Renal pelvis (tissue), 12 donors: ENCODE measurements around the gene FZD1. TPM values are rescaled to one million over a fixed set of nuclear protein-coding genes. Genes with fewer than 3 reads are reported as not detected.

Source experiments
- DNase-seq: peaks from one replicate; pipeline ENCODE4 v3.0.0-alpha.2; 2013
- long read RNA-seq, 16 experiments: transcript quantifications; one replicate each; lab custom pipeline, GENCODE V29; 2026
- polyA plus RNA-seq, 3 donors: library from polyadenylated mRNA; unstranded; fragments of 120-200 nt; gene quantifications; one replicate each; pipeline ENCODE4 v1.2.1, GENCODE V29; 2013; ENCODE audit not compliant: insufficient read length in 3 of 3

The FZD1 gene
- 10 to 100 TPM; 52.6 to 66.3 (median 57.5) TPM for polyA plus RNA-seq
- long read RNA-seq, donor 1, full-length matches to known transcripts, result 80 of 80 reads
- long read RNA-seq, donor 1, partial matches to known transcripts, result 0 of 80 reads
- long read RNA-seq, donor 1, other reads (novel, unspliced or antisense), result 0 of 80 reads
- long read RNA-seq, donor 2, full-length matches to known transcripts, result 79 of 79 reads
- long read RNA-seq, donor 2, partial matches to known transcripts, result 0 of 79 reads
- long read RNA-seq, donor 2, other reads (novel, unspliced or antisense), result 0 of 79 reads
- long read RNA-seq, donor 3, full-length matches to known transcripts, result 87 of 87 reads
- long read RNA-seq, donor 3, partial matches to known transcripts, result 0 of 87 reads
- long read RNA-seq, donor 3, other reads (novel, unspliced or antisense), result 0 of 87 reads
- long read RNA-seq, donor 4, full-length matches to known transcripts, result 85 of 85 reads
- long read RNA-seq, donor 4, partial matches to known transcripts, result 0 of 85 reads
- long read RNA-seq, donor 4, other reads (novel, unspliced or antisense), result 0 of 85 reads
- long read RNA-seq, donor 5, full-length matches to known transcripts, result 46 of 46 reads
- long read RNA-seq, donor 5, partial matches to known transcripts, result 0 of 46 reads
- long read RNA-seq, donor 5, other reads (novel, unspliced or antisense), result 0 of 46 reads
- long read RNA-seq, donor 6, full-length matches to known transcripts, result 73 of 73 reads
- long read RNA-seq, donor 6, partial matches to known transcripts, result 0 of 73 reads
- long read RNA-seq, donor 6, other reads (novel, unspliced or antisense), result 0 of 73 reads
- long read RNA-seq, donor 7, full-length matches to known transcripts, result 129 of 129 reads
- long read RNA-seq, donor 7, partial matches to known transcripts, result 0 of 129 reads
- long read RNA-seq, donor 7, other reads (novel, unspliced or antisense), result 0 of 129 reads
- long read RNA-seq, donor 8, full-length matches to known transcripts, result 118 of 118 reads
- long read RNA-seq, donor 8, partial matches to known transcripts, result 0 of 118 reads
- long read RNA-seq, donor 8, other reads (novel, unspliced or antisense), result 0 of 118 reads
- long read RNA-seq, donor 9, full-length matches to known transcripts, result 103 of 103 reads
- long read RNA-seq, donor 9, partial matches to known transcripts, result 0 of 103 reads
- long read RNA-seq, donor 9, other reads (novel, unspliced or antisense), result 0 of 103 reads
- long read RNA-seq, donor 10, full-length matches to known transcripts, result 73 of 73 reads
- long read RNA-seq, donor 10, partial matches to known transcripts, result 0 of 73 reads
- long read RNA-seq, donor 10, other reads (novel, unspliced or antisense), result 0 of 73 reads
- long read RNA-seq, donor 11, full-length matches to known transcripts, result 66 of 66 reads
- long read RNA-seq, donor 11, partial matches to known transcripts, result 0 of 66 reads
- long read RNA-seq, donor 11, other reads (novel, unspliced or antisense), result 0 of 66 reads
- long read RNA-seq, donor 12, full-length matches to known transcripts, result 95 of 95 reads
- long read RNA-seq, donor 12, partial matches to known transcripts, result 0 of 95 reads
- long read RNA-seq, donor 12, other reads (novel, unspliced or antisense), result 0 of 95 reads
- long read RNA-seq, donor 13, full-length matches to known transcripts, result 48 of 48 reads
- long read RNA-seq, donor 13, partial matches to known transcripts, result 0 of 48 reads
- long read RNA-seq, donor 13, other reads (novel, unspliced or antisense), result 0 of 48 reads
- long read RNA-seq, donor 14, full-length matches to known transcripts, result 158 of 158 reads
- long read RNA-seq, donor 14, partial matches to known transcripts, result 0 of 158 reads
- long read RNA-seq, donor 14, other reads (novel, unspliced or antisense), result 0 of 158 reads
- long read RNA-seq, donor 15, full-length matches to known transcripts, result 76 of 76 reads
- long read RNA-seq, donor 15, partial matches to known transcripts, result 0 of 76 reads
- long read RNA-seq, donor 15, other reads (novel, unspliced or antisense), result 0 of 76 reads
- long read RNA-seq, donor 16, full-length matches to known transcripts, result 96 of 96 reads
- long read RNA-seq, donor 16, partial matches to known transcripts, result 0 of 96 reads
- long read RNA-seq, donor 16, other reads (novel, unspliced or antisense), result 0 of 96 reads

GRCh38 chr7:91264046-91264923 is at the start of gene FZD1:
FZD1 (plus strand) TSS chr7:91264433; CDS start chr7:91264881, 448 bp downstream.
- peak; percentile 99 for DNase-seq

DNA sequence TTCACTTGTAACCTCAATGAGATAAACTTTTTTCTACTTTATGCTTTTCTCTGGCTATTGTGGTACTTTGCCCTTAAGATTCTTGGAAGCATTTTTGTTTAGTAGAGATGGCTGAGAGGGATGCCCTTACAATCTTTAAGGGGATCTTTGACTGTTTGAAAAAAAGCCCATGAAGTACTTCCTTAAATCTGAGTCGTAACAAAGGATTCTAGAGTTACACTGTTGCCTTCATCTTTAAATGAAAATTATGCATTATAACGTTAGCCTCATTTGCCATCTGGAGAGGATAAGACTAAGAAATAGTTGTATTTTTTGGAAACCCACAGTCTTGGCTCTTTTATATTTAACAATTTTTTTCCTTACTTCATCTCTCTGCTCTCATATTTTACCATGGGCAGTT is 37.8 kb upstream of the FZD1 start:
- DNase-seq, result no peak

DNA sequence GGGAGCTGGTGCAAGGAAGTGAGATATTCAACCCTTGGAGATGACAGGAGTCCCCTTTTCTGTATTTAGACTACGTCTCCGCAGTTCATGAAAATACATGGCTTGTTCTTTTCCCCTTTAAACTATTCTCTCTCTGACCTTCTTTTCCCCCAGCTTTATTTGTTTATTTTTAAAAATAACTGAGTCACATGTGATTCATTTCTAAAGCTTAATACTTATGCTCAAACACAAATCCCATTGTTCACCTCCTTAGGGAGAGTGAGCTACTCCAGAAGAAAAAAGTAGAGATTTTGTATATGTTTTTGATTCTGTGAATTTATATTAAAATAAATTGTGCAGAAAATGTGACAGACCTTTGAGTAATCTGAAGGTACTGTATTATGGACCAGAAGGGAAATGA is 35.9 kb upstream of the FZD1 start:
- DNase-seq, result no peak

GRCh38 chr7:91228927-91229558 is 35.2 kb upstream of the FZD1 start:
- no peak for DNase-seq

DNA sequence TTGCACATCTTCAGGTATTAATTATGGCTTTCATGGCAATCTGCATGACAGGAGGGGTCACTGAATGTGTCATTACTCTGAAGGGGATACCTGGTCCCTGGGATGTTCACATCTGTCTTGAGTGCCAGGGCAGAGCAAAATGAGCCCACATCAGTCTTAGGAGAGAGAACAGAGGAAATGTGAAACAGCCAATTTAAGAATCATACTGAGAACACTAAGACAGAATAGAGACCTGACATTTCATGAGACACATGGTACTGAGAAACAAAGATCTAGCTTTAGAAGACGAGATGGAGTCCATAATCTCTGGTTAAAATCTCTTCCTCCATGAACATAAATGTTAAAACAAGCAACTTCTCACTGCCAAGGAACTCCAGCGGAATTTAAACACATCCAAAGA is 34.1 kb upstream of the FZD1 start:
- DNase-seq, result no peak

DNA sequence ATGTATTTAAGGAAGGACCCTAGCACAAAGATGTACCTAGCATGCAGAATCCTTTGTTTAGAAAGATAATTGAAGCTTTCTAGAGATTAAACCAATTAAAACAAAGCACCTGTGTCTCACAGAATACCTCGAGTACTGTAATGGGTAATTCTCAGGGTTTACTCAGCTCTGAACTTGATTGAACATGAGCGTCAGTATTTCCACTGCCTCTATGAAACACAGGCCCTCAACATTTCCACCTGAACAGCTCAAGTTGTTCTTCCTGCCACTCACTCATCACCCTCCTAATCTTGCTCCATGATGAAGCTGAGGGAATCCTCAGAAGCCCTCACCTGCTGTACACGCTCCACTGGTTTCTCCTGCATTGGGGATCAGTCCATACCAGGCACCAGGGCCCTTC is 33.7 kb upstream of the FZD1 start:
- no peak for DNase-seq

DNA sequence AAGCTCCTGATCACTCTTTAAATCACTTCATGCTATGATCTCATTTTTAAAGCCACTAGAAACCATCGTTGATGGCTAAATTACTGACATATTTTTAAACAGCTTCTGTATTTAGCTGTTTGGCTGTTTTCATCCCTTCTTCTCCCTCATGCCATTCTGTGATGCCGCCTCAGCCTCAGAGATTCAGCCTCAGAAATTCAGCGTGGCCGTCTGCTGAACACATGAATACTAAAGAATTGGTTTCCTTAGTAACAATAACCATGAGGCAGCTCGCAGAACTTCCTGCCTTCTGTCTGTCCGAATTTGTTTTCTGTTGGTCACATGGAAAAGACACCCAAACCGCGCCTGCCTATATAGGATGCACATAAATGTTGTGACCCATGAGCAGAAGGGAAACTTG is 31.0 kb upstream of the FZD1 start:
- DNase-seq, result no peak

DNA sequence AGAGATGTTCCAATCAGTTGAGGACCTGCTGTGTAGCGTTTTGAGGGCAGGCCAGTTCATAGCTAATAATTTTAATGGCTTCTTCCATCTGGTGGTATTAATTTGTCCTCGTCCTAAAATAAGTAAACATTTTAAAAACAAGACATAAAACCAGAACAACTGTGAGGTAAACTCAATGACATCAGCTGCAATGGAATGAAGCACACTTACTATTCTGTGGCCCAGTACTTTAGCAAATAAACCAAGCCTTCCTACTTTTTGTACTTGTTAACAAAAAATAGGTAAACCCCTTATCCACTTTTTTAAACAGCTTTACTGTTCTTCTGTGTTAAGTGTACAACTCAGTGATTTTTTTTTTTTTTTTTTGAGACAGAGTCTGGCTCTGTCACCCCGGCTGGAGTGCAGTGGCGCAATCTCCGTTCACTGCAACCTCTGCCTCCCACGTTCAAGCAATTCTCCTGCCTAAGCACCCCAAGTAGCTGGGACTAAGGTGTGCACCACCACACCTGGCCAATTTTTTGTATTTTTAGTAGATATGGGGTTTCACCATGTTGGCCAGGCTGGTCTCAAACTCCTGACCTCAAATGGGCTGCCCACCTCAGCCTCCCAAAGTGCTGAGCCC is 28.9 kb upstream of the FZD1 start:
- no peak for DNase-seq

DNA sequence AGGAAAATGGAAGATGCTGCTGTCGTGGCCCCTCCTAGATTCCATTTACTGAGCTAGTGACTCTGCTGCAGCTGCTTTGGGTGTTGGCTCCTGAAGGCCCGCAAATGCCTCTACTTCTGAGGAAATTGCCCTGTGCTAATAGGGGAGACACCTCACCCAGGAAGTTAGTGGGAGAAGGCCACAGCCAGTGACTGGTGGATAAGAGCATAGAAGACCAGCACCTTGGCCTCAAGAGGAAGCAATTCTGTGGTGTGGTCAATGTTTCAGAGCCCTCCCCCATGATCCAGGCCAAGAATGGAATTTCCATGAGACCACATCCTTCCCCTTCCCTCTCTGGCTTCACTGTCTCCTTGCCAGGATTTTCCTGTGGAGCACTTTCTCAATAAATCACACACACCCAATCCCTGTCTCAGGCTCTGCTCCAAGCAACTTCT is 25.0 kb upstream of the FZD1 start:
- DNase-seq, result no peak

DNA sequence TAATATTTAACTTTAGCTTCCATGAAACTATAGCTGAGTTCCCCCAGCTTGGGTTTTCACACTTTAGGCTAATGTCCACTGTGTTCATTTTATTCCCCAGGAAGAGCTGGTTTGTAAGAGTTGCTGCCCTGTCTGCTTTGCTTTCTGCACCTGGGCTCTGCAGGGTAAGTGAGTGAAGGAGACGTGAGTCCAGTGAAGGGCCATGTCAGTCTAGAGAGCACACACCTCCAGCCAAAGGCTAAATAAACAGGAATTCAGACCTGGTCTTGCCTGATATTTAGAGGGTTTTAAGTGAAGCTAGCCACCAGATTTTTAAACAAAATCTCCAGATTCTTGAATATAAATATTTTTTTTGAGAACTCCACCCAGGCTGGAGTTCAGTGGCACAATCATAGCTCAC is 24.5 kb upstream of the FZD1 start:
- DNase-seq, result no peak

- no peak for DNase-seq
These were observed 23.8 kb upstream of the FZD1 start for GRCh38 chr7:91240376-91240941.

DNA sequence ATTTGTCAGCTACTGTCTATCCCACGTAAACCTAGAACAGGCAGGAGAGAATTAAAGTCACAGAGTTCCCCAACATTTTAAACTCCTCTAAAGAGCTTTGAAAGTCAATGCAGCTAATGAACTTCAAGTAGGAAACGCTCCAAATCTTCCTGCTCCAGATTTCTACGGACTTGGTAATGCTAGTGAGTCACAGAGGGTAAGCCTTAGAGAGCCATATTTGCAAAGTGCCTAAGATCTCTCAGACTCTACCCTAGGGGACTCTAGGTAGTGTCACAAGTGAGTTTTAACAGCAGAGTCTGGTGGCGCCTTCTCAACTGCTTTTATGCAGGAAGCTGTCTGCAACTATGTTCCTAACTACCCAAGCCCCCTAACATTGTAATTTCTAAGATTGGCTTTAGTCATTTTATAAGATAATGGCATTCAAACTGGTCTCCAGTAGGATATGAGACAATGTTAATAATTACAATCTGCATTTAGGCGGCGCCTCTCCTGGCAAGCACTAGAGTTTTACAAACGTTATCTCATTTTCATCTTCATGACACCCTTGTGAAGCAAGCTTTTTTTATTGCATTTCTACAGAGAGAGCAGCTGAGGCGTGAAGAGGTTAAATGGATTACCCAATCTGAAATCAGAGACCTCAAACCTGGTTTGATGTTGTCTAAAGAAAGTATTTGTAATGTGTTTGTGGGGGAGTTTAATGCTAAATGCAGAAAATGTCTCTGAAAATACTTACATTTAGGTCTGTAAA is 22.0 kb upstream of the FZD1 start:
- DNase-seq, result no peak

GRCh38 chr7:91243591-91244301 is 20.5 kb upstream of the FZD1 start:
- no peak for DNase-seq

DNA sequence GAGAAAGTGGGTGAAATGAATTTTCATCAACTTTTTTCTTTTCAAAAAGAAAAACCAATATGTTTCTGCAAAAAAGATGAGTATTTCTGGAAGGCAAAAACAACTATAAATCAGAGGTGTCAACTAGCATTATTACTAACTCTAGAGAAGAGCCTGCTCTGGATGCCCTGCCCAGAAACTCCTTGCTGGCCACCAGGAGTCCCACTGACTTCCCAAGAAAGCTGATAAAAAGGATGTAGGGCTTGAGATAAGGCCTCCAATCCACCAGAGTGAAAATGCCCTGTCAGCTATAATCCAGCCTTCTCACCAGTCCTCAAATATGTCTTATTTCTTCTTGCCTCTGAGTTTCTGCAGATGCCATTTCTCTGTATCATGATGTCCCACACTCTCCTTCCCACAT is 16.7 kb upstream of the FZD1 start:
- DNase-seq, result no peak

DNA sequence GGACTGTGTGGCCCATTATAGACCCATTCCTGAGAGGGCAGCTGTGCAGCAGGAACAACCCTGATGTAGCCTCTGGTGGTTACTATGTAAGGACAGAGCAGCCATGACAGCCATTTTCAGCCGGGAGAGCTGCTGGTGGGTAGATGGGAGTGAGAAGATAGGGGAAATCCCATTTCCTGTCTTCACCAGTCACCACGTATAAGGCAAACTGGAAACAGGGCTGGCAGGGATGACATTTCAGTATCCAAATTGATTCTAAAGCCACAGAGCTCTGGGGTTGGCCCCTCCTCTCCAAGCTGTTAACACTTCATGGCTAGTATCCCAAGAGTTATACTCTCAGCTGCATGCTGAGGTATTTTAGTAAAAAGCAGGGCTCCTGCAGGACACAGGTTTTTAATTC is 15.2 kb upstream of the FZD1 start:
- DNase-seq, result no peak

GRCh38 chr7:91249506-91250233 is 14.6 kb upstream of the FZD1 start:
- no peak for DNase-seq
